ENCODE results near the gene GRIK5. TPM values are rescaled to one million over a fixed set of nuclear protein-coding genes. Genes with fewer than 3 reads are reported as not detected.
A peak's percentile ranks its signal among the peaks of the same experiment; 100 is the strongest.

GRIK5 gene
- total RNA-seq, 2 donors from 2014 or later: 22.3 to 24.8 TPM

DNA sequence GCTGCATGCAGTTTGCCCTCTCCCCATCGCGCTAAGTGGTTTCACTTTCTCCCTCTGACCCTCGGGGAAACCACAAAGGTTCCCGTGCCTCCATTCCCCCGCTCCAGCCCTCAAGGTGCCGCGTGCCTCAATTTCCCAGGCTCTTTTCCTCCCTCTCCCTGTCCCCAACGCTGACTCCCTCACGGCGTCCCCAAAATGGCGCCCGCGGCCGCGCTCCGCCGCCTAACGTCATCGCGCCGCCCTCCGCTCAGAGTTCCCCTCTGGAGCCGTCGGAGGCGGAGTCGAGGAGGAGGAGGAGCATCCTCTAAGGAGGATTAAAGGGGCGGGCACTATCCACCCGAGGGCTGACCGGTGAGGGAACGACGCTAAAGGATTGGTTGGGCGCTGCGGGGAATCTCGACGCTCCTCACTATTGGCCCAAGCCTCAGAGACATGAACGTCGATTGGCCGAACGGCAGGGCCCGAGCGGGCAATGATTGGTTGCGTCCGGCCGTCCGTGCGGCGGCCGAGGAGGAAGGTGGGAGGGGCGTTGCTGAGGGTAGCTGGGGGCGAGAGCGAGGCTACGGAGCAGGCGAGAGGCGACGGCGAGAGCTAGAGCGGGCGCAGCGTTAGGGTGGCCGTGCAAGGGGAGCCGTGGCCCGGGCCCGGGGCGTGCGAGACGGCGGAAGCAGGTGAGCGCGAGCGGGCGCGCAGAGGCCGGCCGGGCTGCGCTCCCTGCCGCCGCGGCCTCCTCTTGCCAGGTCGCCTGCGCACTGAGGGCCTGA, 5.8 kb upstream of the GRIK5 start, which contains the start of gene ZNF574:
TSS of gene ZNF574 (plus strand) at position 551 of the 764 bp plus-strand sequence. CDS start 2,441 bp downstream, outside the sequence.
- H3K4me1 ChIP-seq (ENCODE audit: control insufficient read depth in 1 of 2, low read depth in 2 of 2): peaks cover 0 to 26% of the 10 kb centered on the region in 2 donors

DNA sequence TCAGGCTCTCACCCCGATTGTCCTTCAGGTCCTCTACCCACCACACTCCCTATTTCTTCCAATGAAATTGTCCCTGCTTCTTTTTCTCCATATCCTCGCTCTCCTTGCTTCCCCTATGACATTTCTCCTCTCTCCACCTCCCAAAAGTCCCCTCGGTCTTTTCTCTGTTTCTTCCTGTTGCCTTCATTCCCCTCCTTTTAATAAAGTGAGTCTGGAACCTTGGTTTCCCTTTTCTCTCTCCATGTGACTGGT, 5.3 kb upstream of the GRIK5 start:
- DNase-seq (ENCODE audit: low spot score): no peak
- no peak for ATAC-seq (ENCODE audit: insufficient number of reproducible peaks, low FRiP score, low read depth)
- H3K27ac ChIP-seq: peak overlapping the region; percentile 94 to 98
- peaks cover 20% of the 10 kb centered on the region for H3K36me3 ChIP-seq
- peak overlapping the region; percentile 89 for H3K4me3 ChIP-seq
- peaks cover 3 to 31% of the 10 kb centered on the region in 2 donors for H3K4me1 ChIP-seq (ENCODE audit: control insufficient read depth in 1 of 2, low read depth in 2 of 2)
- H3K9me3 ChIP-seq: no peaks in the 10 kb centered on the region
- TF ChIP-seq, protein P1, sequence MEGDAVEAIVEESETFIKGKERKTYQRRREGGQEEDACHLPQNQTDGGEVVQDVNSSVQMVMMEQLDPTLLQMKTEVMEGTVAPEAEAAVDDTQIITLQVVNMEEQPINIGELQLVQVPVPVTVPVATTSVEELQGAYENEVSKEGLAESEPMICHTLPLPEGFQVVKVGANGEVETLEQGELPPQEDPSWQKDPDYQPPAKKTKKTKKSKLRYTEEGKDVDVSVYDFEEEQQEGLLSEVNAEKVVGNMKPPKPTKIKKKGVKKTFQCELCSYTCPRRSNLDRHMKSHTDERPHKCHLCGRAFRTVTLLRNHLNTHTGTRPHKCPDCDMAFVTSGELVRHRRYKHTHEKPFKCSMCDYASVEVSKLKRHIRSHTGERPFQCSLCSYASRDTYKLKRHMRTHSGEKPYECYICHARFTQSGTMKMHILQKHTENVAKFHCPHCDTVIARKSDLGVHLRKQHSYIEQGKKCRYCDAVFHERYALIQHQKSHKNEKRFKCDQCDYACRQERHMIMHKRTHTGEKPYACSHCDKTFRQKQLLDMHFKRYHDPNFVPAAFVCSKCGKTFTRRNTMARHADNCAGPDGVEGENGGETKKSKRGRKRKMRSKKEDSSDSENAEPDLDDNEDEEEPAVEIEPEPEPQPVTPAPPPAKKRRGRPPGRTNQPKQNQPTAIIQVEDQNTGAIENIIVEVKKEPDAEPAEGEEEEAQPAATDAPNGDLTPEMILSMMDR (IDR thresholded peaks at IDR 0.05): no peak
- H3K27me3 ChIP-seq (replicated peaks; ENCODE audit: insufficient read depth): no peaks in the 10 kb centered on the region

More for the DNA sequence above, 5.8 kb upstream of the GRIK5 start, which contains the start of gene ZNF574:
- Histone ChIP-seq H3K27ac (peak within 1 kb of the TSS; percentile 94 to 98), H3K9me3 (no peaks in the 10 kb centered on the region), H3K4me3 (peak within 1 kb of the TSS; percentile 89), H3K27me3 (replicated peaks; ENCODE audit: insufficient read depth) (no peaks in the 10 kb centered on the region), H3K36me3 (peaks cover 25% of the 10 kb centered on the region)
- TF ChIP-seq, protein P1 (IDR thresholded peaks at IDR 0.05): no peak
- ATAC-seq (ENCODE audit: insufficient number of reproducible peaks, low FRiP score, low read depth): peak; percentile 97
- DNase-seq (ENCODE audit: low spot score): peak; percentile 98

DNA sequence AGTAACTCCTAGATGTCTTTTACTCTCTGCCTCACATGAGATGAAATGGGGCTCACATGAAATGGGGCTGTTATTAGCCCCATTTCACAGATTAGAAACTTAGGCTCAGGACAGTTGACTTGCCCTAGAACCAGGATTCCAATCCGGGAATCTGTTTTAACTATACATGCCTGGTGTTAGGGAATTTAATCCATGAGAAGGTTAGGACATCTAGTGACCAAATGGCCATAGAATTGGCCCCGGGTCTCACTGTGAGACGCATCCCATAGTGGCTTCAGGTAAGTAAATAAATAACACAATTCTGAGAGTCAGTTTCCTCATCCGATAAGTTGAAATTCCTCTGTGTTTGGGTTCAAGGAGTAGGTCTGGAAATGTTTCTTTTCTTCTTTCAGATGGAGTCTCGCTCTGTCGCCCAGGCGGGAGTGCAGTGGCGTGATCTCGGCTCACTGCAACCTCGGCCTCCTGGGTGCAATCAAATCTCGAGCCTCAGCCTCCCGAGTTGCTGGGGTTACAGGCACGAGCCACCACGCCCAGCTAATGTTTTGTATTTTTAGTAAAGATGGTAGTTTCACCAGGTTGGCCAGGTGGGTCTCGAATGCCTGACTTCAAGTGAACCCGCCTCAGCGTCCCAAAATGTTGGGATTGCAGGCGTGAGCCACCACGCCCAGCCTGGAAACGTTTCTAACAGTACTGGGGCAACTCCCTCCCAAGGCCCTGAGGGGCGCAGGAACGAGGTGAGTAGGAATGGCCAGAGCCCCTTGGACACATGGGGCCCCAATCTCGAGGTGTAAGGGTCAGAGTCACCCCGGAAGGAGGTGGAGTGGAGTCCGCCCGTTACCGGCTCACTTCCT, 4.7 kb upstream of the GRIK5 start:
- TF ChIP-seq, protein P1 (IDR thresholded peaks at IDR 0.05): no peak
- H3K9me3 ChIP-seq: no peaks in the 10 kb centered on the region
- peaks cover 4 to 36% of the 10 kb centered on the region in 2 donors for H3K4me1 ChIP-seq (ENCODE audit: control insufficient read depth in 1 of 2, low read depth in 2 of 2)
- H3K27me3 ChIP-seq (replicated peaks; ENCODE audit: insufficient read depth): no peaks in the 10 kb centered on the region
- no peak for DNase-seq (ENCODE audit: low spot score)
- peak overlapping the region; percentile 94 to 98 for H3K27ac ChIP-seq
- H3K36me3 ChIP-seq: peaks cover 15% of the 10 kb centered on the region
- ATAC-seq (ENCODE audit: insufficient number of reproducible peaks, low FRiP score, low read depth): no peak
- peak overlapping the region; percentile 89 for H3K4me3 ChIP-seq

DNA sequence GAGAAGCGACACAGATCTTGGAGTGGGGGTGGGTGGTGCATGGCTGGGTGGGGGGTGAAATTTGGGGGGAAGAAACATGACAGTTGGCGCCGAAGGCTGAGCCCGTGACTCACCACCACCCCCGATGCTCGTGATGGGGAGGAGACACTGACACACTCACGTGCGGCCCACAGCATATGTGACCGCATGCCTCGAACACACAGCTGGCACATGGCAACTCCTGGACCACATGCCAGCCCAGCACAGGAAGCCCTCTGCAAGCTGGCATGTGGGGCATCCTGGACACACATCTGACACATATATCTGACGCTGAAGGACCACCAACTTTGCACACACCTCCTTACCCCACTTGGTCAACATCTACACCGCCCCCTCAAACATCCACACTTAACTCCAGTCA, 1.2 kb upstream of the GRIK5 start:
- DNase-seq (ENCODE audit: low spot score) (no peak), ATAC-seq (ENCODE audit: insufficient number of reproducible peaks, low FRiP score, low read depth) (no peak)
- Histone ChIP-seq H3K36me3 (no peaks in the 10 kb centered on the region), H3K27me3 (replicated peaks; ENCODE audit: insufficient read depth) (no peaks in the 10 kb centered on the region), H3K27ac (no peak overlapping the region), H3K4me3 (no peak overlapping the region), H3K9me3 (no peaks in the 10 kb centered on the region), H3K4me1 (ENCODE audit: control insufficient read depth in 1 of 2, low read depth in 2 of 2) (peaks cover 7 to 30% of the 10 kb centered on the region in 2 donors)
- TF ChIP-seq, protein P1 (IDR thresholded peaks at IDR 0.05): no peak
